ENCODE data around the gene GNL1.

DNA sequence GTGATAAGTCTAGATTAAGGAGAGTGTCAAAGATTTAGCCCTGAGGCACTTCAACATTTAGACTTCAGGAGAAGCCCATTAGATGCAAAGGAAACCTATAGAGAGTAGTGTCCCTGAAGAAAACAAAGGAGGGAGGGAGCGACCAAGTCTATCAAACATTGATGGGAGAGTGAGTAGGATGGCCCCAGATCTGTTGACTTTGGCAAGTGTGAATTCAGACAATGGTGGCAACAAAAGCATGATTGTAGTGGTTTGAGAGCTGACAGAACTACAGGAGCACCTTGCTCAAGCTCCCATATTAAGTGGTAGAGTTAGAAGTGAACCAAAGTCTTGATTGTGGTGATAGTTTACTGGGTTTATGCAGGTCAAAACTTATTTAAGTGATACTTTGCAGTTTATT is 14.0 kb upstream of the GNL1 start:
- TF ChIP-seq POLR2A (IDR thresholded peaks at IDR 0.05), result no peak
- TF ChIP-seq POLR2AphosphoS5 (IDR thresholded peaks at IDR 0.05), result no peak
